ENCODE data around the gene RPS2. TPM values are rescaled to one million over a fixed set of nuclear protein-coding genes. Genes with fewer than 3 reads are reported as not detected.
A peak's percentile ranks its signal among the peaks of the same experiment; 100 is the strongest.

Gene RPS2
- total and polyA plus RNA-seq, 2 donors (not counting 1 experiment from before 2014, with no cell fraction given) = 3,261 to 6,138 TPM

DNA sequence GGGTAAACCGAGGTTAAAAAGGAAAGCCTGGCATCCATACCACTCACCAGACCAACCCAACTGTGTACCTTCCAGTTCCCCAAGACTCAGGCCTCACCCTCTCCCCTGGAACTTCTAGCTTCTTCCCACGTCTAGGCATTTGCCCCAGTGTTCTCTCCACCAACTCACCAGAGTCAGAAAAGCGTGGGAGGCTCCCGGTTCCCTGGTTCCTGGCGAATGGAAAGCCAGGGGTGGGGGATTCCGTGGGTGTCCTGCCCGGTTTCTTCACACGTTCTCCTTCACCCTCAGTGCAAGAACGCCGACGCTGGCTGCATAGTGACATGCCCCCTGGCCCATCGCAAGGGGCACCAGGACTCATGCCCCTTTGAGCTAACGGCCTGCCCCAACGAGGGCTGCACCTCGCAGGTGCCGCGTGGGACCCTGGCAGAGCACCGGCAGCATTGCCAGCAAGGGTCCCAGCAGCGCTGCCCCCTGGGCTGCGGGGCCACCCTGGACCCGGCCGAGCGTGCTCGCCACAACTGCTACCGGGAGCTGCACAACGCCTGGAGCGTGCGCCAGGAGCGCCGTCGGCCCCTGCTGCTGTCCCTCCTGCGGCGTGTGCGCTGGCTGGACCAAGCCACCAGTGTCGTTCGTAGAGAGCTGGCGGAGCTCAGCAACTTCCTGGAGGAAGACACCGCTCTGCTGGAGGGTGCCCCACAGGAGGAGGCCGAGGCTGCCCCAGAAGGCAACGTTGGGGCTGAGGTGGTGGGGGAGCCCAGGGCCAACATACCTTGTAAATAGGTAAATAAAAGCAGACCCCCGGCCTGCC, 3.7 kb upstream of the RPS2 start:
- Histone ChIP-seq H3K27ac (ENCODE audit: low read length in 2 of 2) (no peak overlapping the region), H3K9me3 (ENCODE audit: control extremely low read depth in 1 of 3, control insufficient read depth in 2 of 3, insufficient read depth in 1 of 3, low read length in 2 of 3) (no peaks in the 10 kb centered on the region), H3K36me3 (replicated peaks in 1 of 2; ENCODE audit: control extremely low read depth in 1 of 2, control insufficient read depth in 1 of 2, extremely low read depth in 1 of 2, insufficient read depth in 2 of 2, low read length in 1 of 2) (peaks cover 0 to 4% of the 10 kb centered on the region in 2 experiments), H3K9ac (ENCODE audit: low read length) (no peak overlapping the region), H2AFZ (ENCODE audit: insufficient read depth, low read depth, low read length, poor library complexity, severe bottlenecking) (no peak overlapping the region), H3K4me1 (ENCODE audit: control insufficient read depth in 2 of 2, insufficient read depth in 2 of 2, low read length in 2 of 2) (peaks cover 23 to 38% of the 10 kb centered on the region in 2 donors), H3K27me3 (replicated peaks in 1 of 4; ENCODE audit: control extremely low read depth in 1 of 4, control insufficient read depth in 3 of 4, insufficient read depth in 4 of 4, low read length in 3 of 4) (no peaks in the 10 kb centered on the region), H4K20me1 (ENCODE audit: control insufficient read depth, insufficient read depth, low read length, poor library complexity, severe bottlenecking) (peaks cover 22% of the 10 kb centered on the region), H3K4me2 (replicated peaks; ENCODE audit: low read depth, low read length, poor library complexity, severe bottlenecking) (no peak overlapping the region), H3K4me3 (ENCODE audit: control extremely low read depth in 1 of 5, extremely low read depth in 1 of 5, insufficient read depth in 1 of 5, low read depth in 2 of 5, low read length in 4 of 5) (no peak overlapping the region), H3K79me2 (ENCODE audit: control insufficient read depth, insufficient read depth, low read length) (peaks cover 39% of the 10 kb centered on the region)
- Mint-ChIP-seq H3K9me3 (ENCODE audit: insufficient read depth) (no peaks in the 10 kb centered on the region), H3K4me3 (no peak overlapping the region), H3K27me3 (no peaks in the 10 kb centered on the region), H3K4me1 (peaks cover 37% of the 10 kb centered on the region), H3K27ac (no peak overlapping the region)
- no peak for ATAC-seq (ENCODE audit: low read depth)
- TF ChIP-seq EZH2 (IDR thresholded peaks at IDR 0.05; ENCODE audit: borderline replicate concordance, insufficient read depth, low read depth, low read length, poor library complexity, severe bottlenecking) = no peak
- TF ChIP-seq, protein P1, sequence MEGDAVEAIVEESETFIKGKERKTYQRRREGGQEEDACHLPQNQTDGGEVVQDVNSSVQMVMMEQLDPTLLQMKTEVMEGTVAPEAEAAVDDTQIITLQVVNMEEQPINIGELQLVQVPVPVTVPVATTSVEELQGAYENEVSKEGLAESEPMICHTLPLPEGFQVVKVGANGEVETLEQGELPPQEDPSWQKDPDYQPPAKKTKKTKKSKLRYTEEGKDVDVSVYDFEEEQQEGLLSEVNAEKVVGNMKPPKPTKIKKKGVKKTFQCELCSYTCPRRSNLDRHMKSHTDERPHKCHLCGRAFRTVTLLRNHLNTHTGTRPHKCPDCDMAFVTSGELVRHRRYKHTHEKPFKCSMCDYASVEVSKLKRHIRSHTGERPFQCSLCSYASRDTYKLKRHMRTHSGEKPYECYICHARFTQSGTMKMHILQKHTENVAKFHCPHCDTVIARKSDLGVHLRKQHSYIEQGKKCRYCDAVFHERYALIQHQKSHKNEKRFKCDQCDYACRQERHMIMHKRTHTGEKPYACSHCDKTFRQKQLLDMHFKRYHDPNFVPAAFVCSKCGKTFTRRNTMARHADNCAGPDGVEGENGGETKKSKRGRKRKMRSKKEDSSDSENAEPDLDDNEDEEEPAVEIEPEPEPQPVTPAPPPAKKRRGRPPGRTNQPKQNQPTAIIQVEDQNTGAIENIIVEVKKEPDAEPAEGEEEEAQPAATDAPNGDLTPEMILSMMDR (IDR thresholded peaks at IDR 0.05) = no peak
- 97% methylated on average over 38 of the region's 41 CpGs for WGBS (ENCODE audit: insufficient coverage)
- ChIA-PET CTCF (interaction anchor here (1.1 kb wide), 1 partner anchor 172 kb away, joined by 4 read pairs; no protein-coding TSS in a partner anchor), POLR2A (interaction anchor here (1.3 kb wide), 1 partner anchor 23 kb away, joined by 4 read pairs; no protein-coding TSS in a partner anchor)
- no peak for DNase-seq
- intact Hi-C loops (cut with micrococcal nuclease) = no loop called here

DNA sequence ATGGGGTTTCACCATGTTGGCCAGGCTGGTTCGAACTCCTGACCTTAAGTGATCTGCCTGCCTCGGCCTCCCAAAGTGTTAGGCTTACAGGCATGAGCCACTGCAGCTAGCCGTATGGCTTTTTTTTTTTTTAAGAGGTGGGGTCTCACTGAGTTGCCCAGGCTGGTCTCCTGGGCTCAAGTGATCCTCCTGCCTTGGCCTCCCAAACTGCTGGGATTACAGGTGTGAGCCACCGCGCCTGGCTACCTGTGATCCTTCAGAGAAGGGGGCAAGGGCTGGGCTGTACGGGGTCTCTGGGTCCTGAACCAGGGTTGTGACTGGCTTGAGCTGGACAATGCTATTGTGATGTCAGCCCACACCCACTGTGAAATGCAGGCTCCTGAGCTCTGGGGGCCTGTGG, 1.8 kb upstream of the RPS2 start, which contains the start of gene RNF151:
TSS of gene RNF151 (plus strand) at position 397 of the 400 bp plus-strand sequence. CDS start 26 bp downstream, outside the sequence.
- no peaks in the 10 kb centered on the region for H3K9me3 Mint-ChIP-seq (ENCODE audit: insufficient read depth)
- Histone ChIP-seq H3K9ac (ENCODE audit: low read length) (peak within 1 kb of the TSS; percentile 98), H4K20me1 (ENCODE audit: control insufficient read depth, insufficient read depth, low read length, poor library complexity, severe bottlenecking) (peaks cover 23% of the 10 kb centered on the region), H3K4me3 (ENCODE audit: control extremely low read depth in 1 of 5, extremely low read depth in 1 of 5, insufficient read depth in 1 of 5, low read depth in 2 of 5, low read length in 4 of 5) (peak within 1 kb of the TSS; percentile 48 to 94 (median 76)), H3K4me2 (replicated peaks; ENCODE audit: low read depth, low read length, poor library complexity, severe bottlenecking) (peak within 1 kb of the TSS; percentile 90), H2AFZ (ENCODE audit: insufficient read depth, low read depth, low read length, poor library complexity, severe bottlenecking) (no peak within 1 kb of the TSS), H3K4me1 (ENCODE audit: control insufficient read depth in 2 of 2, insufficient read depth in 2 of 2, low read length in 2 of 2) (peaks cover 18 to 41% of the 10 kb centered on the region in 2 donors), H3K36me3 (replicated peaks in 1 of 2; ENCODE audit: control extremely low read depth in 1 of 2, control insufficient read depth in 1 of 2, extremely low read depth in 1 of 2, insufficient read depth in 2 of 2, low read length in 1 of 2) (peaks cover 0 to 22% of the 10 kb centered on the region in 2 experiments), H3K27ac (ENCODE audit: low read length in 2 of 2) (peak within 1 kb of the TSS; percentile 83 to 100), H3K27me3 (replicated peaks in 1 of 4; ENCODE audit: control extremely low read depth in 1 of 4, control insufficient read depth in 3 of 4, insufficient read depth in 4 of 4, low read length in 3 of 4) (no peaks in the 10 kb centered on the region), H3K79me2 (ENCODE audit: control insufficient read depth, insufficient read depth, low read length) (peaks cover 24% of the 10 kb centered on the region), H3K9me3 (ENCODE audit: control extremely low read depth in 1 of 3, control insufficient read depth in 2 of 3, insufficient read depth in 1 of 3, low read length in 2 of 3) (no peaks in the 10 kb centered on the region)
- H3K27me3 Mint-ChIP-seq = no peaks in the 10 kb centered on the region
- ChIA-PET POLR2A (interaction anchor here (1.0 to 1.1 kb wide), 2 partner anchors 10 to 25 kb away, joined by 3 to 6 read pairs; no protein-coding TSS in a partner anchor), CTCF (no interaction called here)
- peak within 1 kb of the TSS; percentile 97 for H3K27ac Mint-ChIP-seq
- WGBS (ENCODE audit: insufficient coverage) = 100% methylated on average over 5 of the region's 6 CpGs
- DNase-seq = no peak
- no peak for TF ChIP-seq EZH2 (IDR thresholded peaks at IDR 0.05; ENCODE audit: borderline replicate concordance, insufficient read depth, low read depth, low read length, poor library complexity, severe bottlenecking)
- TF ChIP-seq, protein P1 (IDR thresholded peaks at IDR 0.05) = no peak
- intact Hi-C loops (cut with micrococcal nuclease) = no loop called here
- no peak for ATAC-seq (ENCODE audit: low read depth)
- peak within 1 kb of the TSS; percentile 94 for H3K4me3 Mint-ChIP-seq
- peaks cover 32% of the 10 kb centered on the region for H3K4me1 Mint-ChIP-seq
